Mesothelial cell of epicardium (in vitro differentiated cells): Measurements from ENCODE around the gene MAPK6. TPM values are rescaled to one million over a fixed set of nuclear protein-coding genes. Genes with fewer than 3 reads are reported as not detected.

ENCODE experiments used
- DNase-seq, 2 experiments: peaks; one replicate each; pipeline ENCODE4 v3.0.0; 2021; ENCODE audit warnings: low spot score in 2 of 2; ENCODE audit not compliant: unreplicated experiment in 2 of 2
- H3K27ac Mint-ChIP-seq: 2 replicates; pipeline ENCODE4 v1.8.0; 2021; ENCODE audit warnings: mixed read lengths
- H3K27me3 Mint-ChIP-seq: 2 replicates; pipeline ENCODE4 v1.8.0; 2021; ENCODE audit warnings: low read depth, mixed read lengths
- H3K36me3 Mint-ChIP-seq: 2 replicates; pipeline ENCODE4 v1.8.0; 2021; ENCODE audit warnings: mixed read lengths
- H3K4me1 Mint-ChIP-seq: 2 replicates; pipeline ENCODE4 v1.8.0; 2021; ENCODE audit warnings: mixed read lengths
- H3K4me3 Mint-ChIP-seq: 2 replicates; pipeline ENCODE4 v1.8.0; 2021; ENCODE audit warnings: mild to moderate bottlenecking, moderate library complexity, mixed read lengths
- H3K9me3 Mint-ChIP-seq: 2 replicates; pipeline ENCODE4 v1.8.0; 2021; ENCODE audit warnings: mixed read lengths
- CTCF ChIP-seq: fragments of 200-600 bp; sonication (generic); IDR thresholded peaks from one replicate; pipeline ENCODE4 v1.5.0; 2021; ENCODE audit warnings: antibody characterized with exemption; ENCODE audit not compliant: unreplicated experiment
- total RNA-seq: library from RNA; stranded (reverse); gene quantifications from 3 replicates; pipeline ENCODE4 v1.2.1, GENCODE V29; 2021

The MAPK6 gene
- total RNA-seq, result 56.7 to 59.9 TPM (median 57.4 TPM) in 3 replicates

- H3K4me3 Mint-ChIP-seq, result peak within 1 kb of the TSS; percentile 98
- DNase-seq, result peak; percentile 95 to 97
- no peak for TF ChIP-seq CTCF
- peak within 1 kb of the TSS; percentile 100 for H3K27ac Mint-ChIP-seq
- H3K9me3 Mint-ChIP-seq, result no peaks in the 10 kb centered on the region
- peaks cover 32% of the 10 kb centered on the region for H3K4me1 Mint-ChIP-seq
- H3K27me3 Mint-ChIP-seq, result no peaks in the 10 kb centered on the region
- no peaks in the 10 kb centered on the region for H3K36me3 Mint-ChIP-seq
Measured at GRCh38 chr15:52018693-52019393, at the start of gene MAPK6. MAPK6 (plus strand) TSS chr15:52019219; CDS start chr15:52046461, 27,242 bp downstream.

- Mint-ChIP-seq H3K4me3 (peak overlapping the region; percentile 95), H3K27ac (no peak overlapping the region), H3K9me3 (peaks cover 14% of the 10 kb centered on the region), H3K36me3 (peaks cover 28% of the 10 kb centered on the region), H3K4me1 (peaks cover 15% of the 10 kb centered on the region), H3K27me3 (peaks cover 1% of the 10 kb centered on the region)
- DNase-seq, result no peak
- no peak for TF ChIP-seq CTCF
Measured at GRCh38 chr15:51969728-51970127, 49.3 kb upstream of the MAPK6 start.

- Mint-ChIP-seq H3K4me1 (peaks cover 15% of the 10 kb centered on the region), H3K27me3 (peaks cover 1% of the 10 kb centered on the region), H3K4me3 (peak overlapping the region; percentile 95), H3K36me3 (peaks cover 23% of the 10 kb centered on the region), H3K27ac (peak overlapping the region; percentile 73), H3K9me3 (peaks cover 14% of the 10 kb centered on the region)
- no peak for DNase-seq
- TF ChIP-seq CTCF, result no peak
Measured at GRCh38 chr15:51970132-51970817, 48.7 kb upstream of the MAPK6 start.

- Mint-ChIP-seq H3K9me3 (peaks cover 13% of the 10 kb centered on the region), H3K4me1 (peaks cover 15% of the 10 kb centered on the region), H3K27ac (peak overlapping the region; percentile 97), H3K4me3 (peak overlapping the region; percentile 95), H3K27me3 (peaks cover 1% of the 10 kb centered on the region), H3K36me3 (peaks cover 16% of the 10 kb centered on the region)
- no peak for DNase-seq
- TF ChIP-seq CTCF, result no peak
Measured at GRCh38 chr15:51971032-51971374, 48.0 kb upstream of the MAPK6 start.

- Mint-ChIP-seq H3K9me3 (peaks cover 9% of the 10 kb centered on the region), H3K4me1 (peaks cover 15% of the 10 kb centered on the region), H3K4me3 (peak within 1 kb of the TSS; percentile 95), H3K27me3 (peaks cover 1% of the 10 kb centered on the region), H3K27ac (peak within 1 kb of the TSS; percentile 97), H3K36me3 (peaks cover 11% of the 10 kb centered on the region)
- TF ChIP-seq CTCF, result no peak
- DNase-seq, result peak; percentile 76 to 85
Measured at GRCh38 chr15:51971375-51972133, 47.5 kb upstream of the MAPK6 start, which contains the start of gene LEO1. LEO1 (minus strand) TSS chr15:51971778; CDS start chr15:51971745, 33 bp downstream.
